GM12865 (cell line): ENCODE data around the gene CPO.

Experiments
- DNase-seq: peaks from one replicate; pipeline ENCODE4 v3.0.0; 2010; ENCODE audit warnings: low read depth
- H3K4me3 ChIP-seq: 2 replicates; pipeline ENCODE4 v1.5.1; 2011; ENCODE audit warnings: mild to moderate bottlenecking, low read depth, low read length, control low read depth
- CTCF ChIP-seq: IDR thresholded peaks from 2 replicates; pipeline ENCODE4 v1.5.1; 2011; ENCODE audit warnings: low read length, control low read depth, low read depth, inconsistent platforms; ENCODE audit not compliant: insufficient read depth; ENCODE audit errors: missing control alignments

The CPO gene

GRCh38 chr2:207008105-207008990 lies 69.0 kb downstream of the CPO start:
- no peak for DNase-seq
- TF ChIP-seq CTCF: no peak
- no peak overlapping the region for H3K4me3 ChIP-seq

DNA sequence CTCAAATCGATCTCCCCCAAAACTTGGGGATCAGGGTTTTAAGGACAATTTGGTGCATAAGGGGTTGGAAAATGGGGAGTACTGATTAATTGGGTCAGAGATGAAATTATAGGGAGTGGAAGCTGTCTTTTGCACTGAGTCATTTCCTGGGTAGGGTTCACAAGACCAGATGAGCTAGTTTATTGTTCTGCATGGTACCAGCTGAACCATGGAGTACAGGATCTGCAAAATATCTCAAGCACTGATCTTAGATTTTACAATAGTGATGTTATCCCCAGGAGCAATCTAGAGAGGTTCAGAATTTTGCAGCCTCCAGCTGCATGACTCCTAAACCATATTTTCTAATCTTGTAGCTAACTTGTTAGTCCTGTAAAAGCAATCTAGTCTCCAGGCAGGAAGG lies 73.1 kb downstream of the CPO start:
- no peak for DNase-seq
- no peak for TF ChIP-seq CTCF

DNA sequence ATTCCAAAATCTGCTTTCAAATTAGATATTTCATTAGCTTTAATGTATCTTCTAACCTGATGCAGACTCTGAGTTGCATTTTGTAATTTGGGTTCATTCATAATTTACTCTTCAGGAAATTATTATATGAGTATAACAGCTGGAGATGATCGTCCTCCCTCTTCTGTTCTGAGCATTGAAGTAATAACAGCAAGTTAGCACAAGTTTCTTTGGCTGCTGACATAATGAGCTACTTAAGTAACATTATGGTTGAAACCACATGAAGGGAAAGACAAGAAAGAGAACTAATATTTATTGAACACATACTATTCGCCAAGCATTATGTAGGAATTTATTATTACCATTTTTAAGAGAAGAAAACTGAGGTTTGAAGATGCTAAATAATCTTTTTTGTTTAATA lies 75.1 kb downstream of the CPO start:
- no peak for DNase-seq
- TF ChIP-seq CTCF: no peak
- no peak overlapping the region for H3K4me3 ChIP-seq

More for the DNA sequence above, 73.1 kb downstream of the CPO start:
- no peak overlapping the region for H3K4me3 ChIP-seq

- no peak overlapping the region for H3K4me3 ChIP-seq
- no peak for DNase-seq
- TF ChIP-seq CTCF: no peak
Observed at GRCh38 chr2:207015901-207016300, 76.6 kb downstream of the CPO start.
